ENCODE measurements around the gene PLXDC1. TPM values are rescaled to one million over a fixed set of nuclear protein-coding genes. Genes with fewer than 3 reads are reported as not detected.

PLXDC1 gene
- total RNA-seq, 2 donors from 2014 or later, result 7.5 to 11.7 TPM

- H3K9me3 ChIP-seq (ENCODE audit: control insufficient read depth, low read length, poor library complexity, severe bottlenecking), result no peaks in the 10 kb centered on the region
- Mint-ChIP-seq H3K27ac (peak overlapping the region; percentile 37), H3K4me3 (no peak overlapping the region), H3K4me1 (peaks cover 8% of the 10 kb centered on the region), H3K36me3 (ENCODE audit: low read depth) (peaks cover 2% of the 10 kb centered on the region), H3K27me3 (no peaks in the 10 kb centered on the region)
- no peak for DNase-seq
- ATAC-seq, result no peak
Observed at GRCh38 chr17:39104046-39104445, 47.4 kb downstream of the PLXDC1 start.

GRCh38 chr17:39101091-39101490 is 50.3 kb downstream of the PLXDC1 start:
- Mint-ChIP-seq H3K27me3 (no peaks in the 10 kb centered on the region), H3K27ac (no peak overlapping the region), H3K4me1 (peaks cover 24% of the 10 kb centered on the region), H3K4me3 (no peak overlapping the region), H3K36me3 (ENCODE audit: low read depth) (peaks cover under 1% of the 10 kb centered on the region)
- ATAC-seq, result no peak
- no peaks in the 10 kb centered on the region for H3K9me3 ChIP-seq (ENCODE audit: control insufficient read depth, low read length, poor library complexity, severe bottlenecking)
- DNase-seq, result no peak

DNA sequence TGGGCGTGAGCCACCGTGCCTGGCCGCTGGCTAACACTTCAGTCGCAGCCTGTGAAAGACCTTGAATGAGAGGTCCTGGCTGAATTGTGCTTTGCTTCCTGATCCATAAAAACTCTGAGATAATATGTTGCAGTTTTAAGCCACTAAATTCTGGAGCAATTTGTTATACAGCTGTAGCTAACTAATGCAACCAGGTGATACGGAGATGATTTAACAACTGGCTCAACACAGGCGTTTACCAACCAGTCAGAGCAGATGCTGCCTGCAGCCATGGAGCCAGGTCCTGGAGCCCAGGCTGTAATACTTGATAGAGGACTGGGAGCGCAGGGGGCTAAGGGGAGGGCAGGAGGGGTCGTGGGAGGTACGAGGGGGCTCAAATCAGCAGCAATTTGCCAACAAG is 50.9 kb downstream of the PLXDC1 start:
- ATAC-seq, result no peak
- Mint-ChIP-seq H3K27me3 (no peaks in the 10 kb centered on the region), H3K4me3 (no peak overlapping the region), H3K27ac (no peak overlapping the region), H3K36me3 (ENCODE audit: low read depth) (no peaks in the 10 kb centered on the region), H3K4me1 (peaks cover 28% of the 10 kb centered on the region)
- no peaks in the 10 kb centered on the region for H3K9me3 ChIP-seq (ENCODE audit: control insufficient read depth, low read length, poor library complexity, severe bottlenecking)
- DNase-seq, result no peak

DNA sequence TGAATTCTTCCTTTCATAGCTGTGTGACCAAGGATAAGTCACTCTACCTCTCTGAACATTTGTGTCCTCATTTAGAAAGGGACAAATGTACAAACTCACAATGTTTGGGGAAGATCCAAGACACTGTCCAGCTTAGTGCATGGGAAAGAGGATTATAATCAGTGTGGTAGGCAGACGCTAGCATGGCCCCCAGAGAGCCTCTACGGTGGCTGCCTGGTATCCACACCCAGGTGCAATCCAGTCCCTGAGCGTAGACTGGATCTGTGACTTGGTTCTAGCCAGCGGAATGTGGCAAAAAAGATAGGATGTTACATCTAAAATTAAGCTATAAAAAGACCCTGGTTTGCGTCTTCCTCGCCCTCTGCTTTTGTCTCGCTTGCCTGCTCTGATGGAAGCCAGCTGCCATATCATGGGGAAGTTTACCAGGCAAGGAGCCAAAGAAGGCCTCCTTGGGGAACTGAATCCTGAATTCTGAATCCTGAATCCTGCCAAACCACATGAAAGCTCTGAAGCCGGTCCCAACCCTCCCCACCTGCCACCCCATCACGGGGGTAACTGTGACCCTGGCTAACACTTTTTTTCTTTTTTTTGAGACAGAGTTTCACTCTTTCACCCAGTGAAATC is 51.7 kb downstream of the PLXDC1 start:
- peaks cover 33% of the 10 kb centered on the region for H3K4me1 Mint-ChIP-seq
- no peaks in the 10 kb centered on the region for H3K36me3 Mint-ChIP-seq (ENCODE audit: low read depth)
- DNase-seq (no peak), ATAC-seq (no peak)
- no peak overlapping the region for H3K4me3 Mint-ChIP-seq
- H3K27ac Mint-ChIP-seq, result no peak overlapping the region
- no peaks in the 10 kb centered on the region for H3K9me3 ChIP-seq (ENCODE audit: control insufficient read depth, low read length, poor library complexity, severe bottlenecking)
- H3K27me3 Mint-ChIP-seq, result no peaks in the 10 kb centered on the region

GRCh38 chr17:39098588-39098987 is 52.8 kb downstream of the PLXDC1 start:
- no peaks in the 10 kb centered on the region for H3K36me3 Mint-ChIP-seq (ENCODE audit: low read depth)
- DNase-seq, result no peak
- H3K27me3 Mint-ChIP-seq, result no peaks in the 10 kb centered on the region
- no peak for ATAC-seq
- no peak overlapping the region for H3K4me3 Mint-ChIP-seq
- peak overlapping the region; percentile 74 for H3K27ac Mint-ChIP-seq
- peaks cover 44% of the 10 kb centered on the region for H3K4me1 Mint-ChIP-seq
- no peaks in the 10 kb centered on the region for H3K9me3 ChIP-seq (ENCODE audit: control insufficient read depth, low read length, poor library complexity, severe bottlenecking)

DNA sequence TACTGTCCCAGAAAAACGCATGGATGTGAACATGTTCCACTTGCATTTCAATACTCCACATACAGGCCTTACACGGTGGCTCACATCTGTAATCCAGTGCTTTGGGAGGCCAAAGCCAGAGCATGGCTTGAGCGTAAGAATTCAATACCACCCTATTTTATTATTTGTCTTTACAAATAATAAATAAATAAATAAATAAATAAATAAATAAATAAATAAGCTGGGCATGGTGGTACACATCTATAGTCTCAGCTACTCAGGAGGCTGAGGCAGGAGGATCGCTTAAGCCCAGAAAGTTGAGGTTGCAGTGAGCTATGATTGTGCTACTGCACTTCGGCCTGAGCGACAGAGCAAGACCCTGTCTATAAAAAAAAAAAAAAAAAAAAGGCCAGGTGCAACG is 53.9 kb downstream of the PLXDC1 start:
- DNase-seq (no peak), ATAC-seq (no peak)
- Mint-ChIP-seq H3K27me3 (no peaks in the 10 kb centered on the region), H3K36me3 (ENCODE audit: low read depth) (no peaks in the 10 kb centered on the region), H3K4me3 (peak overlapping the region; percentile 82), H3K4me1 (peaks cover 50% of the 10 kb centered on the region), H3K27ac (no peak overlapping the region)
- no peaks in the 10 kb centered on the region for H3K9me3 ChIP-seq (ENCODE audit: control insufficient read depth, low read length, poor library complexity, severe bottlenecking)

DNA sequence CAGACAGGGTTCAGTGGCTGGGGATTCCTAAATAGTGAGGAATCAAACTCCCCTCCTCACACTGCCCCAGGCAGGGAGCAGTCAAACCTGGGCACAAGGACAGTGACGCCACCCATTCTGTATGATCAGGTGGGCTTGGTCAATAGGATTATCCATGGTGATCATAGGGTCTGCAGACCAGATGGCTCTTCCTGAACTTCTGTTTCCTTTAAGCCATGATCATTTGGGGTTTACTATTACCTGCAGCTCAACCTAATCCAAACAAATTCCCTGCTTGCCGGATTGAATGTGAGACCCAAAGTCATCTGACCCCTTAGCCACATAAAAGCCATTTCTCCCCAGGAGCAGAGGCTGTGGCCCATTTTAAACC is 54.3 kb downstream of the PLXDC1 start:
- no peak for ATAC-seq
- no peaks in the 10 kb centered on the region for H3K9me3 ChIP-seq (ENCODE audit: control insufficient read depth, low read length, poor library complexity, severe bottlenecking)
- no peak for DNase-seq
- Mint-ChIP-seq H3K4me3 (peak overlapping the region; percentile 82), H3K4me1 (peaks cover 54% of the 10 kb centered on the region), H3K27ac (peak overlapping the region; percentile 87), H3K27me3 (no peaks in the 10 kb centered on the region), H3K36me3 (ENCODE audit: low read depth) (no peaks in the 10 kb centered on the region)

- no peaks in the 10 kb centered on the region for H3K9me3 ChIP-seq (ENCODE audit: control insufficient read depth, low read length, poor library complexity, severe bottlenecking)
- ATAC-seq, result peak; percentile 51
- DNase-seq, result no peak
- Mint-ChIP-seq H3K36me3 (ENCODE audit: low read depth) (no peaks in the 10 kb centered on the region), H3K27ac (peak overlapping the region; percentile 87), H3K4me1 (peaks cover 54% of the 10 kb centered on the region), H3K27me3 (no peaks in the 10 kb centered on the region), H3K4me3 (peak overlapping the region; percentile 82)
Observed at GRCh38 chr17:39096508-39097149, 54.8 kb downstream of the PLXDC1 start.

DNA sequence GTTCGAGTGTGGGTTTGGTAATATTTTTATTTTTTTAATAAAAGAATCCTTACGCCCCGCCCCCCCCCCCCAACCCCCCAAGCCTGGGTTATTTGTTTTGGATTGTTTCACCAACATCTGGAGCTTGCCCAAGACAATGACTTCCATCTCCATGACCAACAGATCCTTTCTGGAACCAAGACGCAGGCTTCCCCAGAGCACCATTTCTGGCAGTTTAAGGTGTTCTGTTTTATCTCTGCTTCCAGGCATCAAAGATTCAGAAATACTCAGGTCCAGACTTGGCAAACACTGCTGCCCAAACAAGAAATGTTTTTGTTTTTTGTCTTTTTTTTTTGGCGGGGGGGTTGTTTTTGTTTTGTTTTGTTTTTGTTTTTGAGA is 56.1 kb downstream of the PLXDC1 start:
- no peaks in the 10 kb centered on the region for H3K9me3 ChIP-seq (ENCODE audit: control insufficient read depth, low read length, poor library complexity, severe bottlenecking)
- no peak for DNase-seq
- H3K4me1 Mint-ChIP-seq, result peaks cover 59% of the 10 kb centered on the region
- H3K27ac Mint-ChIP-seq, result peak overlapping the region; percentile 87
- no peaks in the 10 kb centered on the region for H3K27me3 Mint-ChIP-seq
- no peaks in the 10 kb centered on the region for H3K36me3 Mint-ChIP-seq (ENCODE audit: low read depth)
- H3K4me3 Mint-ChIP-seq, result peak overlapping the region; percentile 82
- ATAC-seq, result no peak

DNA sequence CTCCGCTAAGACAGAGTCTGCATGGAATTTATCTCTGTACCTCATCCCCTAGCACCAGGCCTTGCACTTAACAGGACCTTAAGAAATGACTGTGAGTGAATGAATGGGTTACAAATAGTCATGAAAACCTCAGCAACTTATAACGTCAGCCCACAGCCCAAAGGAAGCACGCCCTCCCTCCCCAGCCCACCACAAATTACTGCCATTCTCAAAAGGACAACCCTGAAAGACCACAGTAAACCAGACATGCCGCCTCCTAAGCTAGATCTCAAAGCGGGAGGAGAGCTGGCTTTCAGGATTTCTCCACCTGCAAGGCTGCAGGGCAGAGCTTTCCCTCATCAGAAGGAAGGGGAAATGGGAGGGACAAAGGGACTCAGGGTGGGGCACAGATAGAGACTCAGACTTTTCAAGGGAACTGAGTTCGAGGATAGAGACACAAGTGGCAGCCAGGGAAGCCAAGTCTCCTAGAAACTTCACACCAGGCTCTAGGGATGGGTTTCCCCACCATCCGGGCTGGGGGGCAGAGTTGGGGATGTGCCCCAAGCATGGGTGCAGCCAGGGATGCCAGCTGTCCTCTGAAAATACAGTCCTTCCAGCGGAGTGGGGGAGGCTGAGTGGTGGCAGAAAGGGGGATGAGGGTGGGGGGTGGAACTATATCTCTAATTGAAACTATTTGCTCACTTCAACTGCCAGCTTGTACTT is 56.7 kb downstream of the PLXDC1 start:
- ATAC-seq (peak; percentile 67), DNase-seq (peak in 1 of 3 donors; percentile 13)
- H3K4me3 Mint-ChIP-seq, result peak overlapping the region; percentile 87
- peaks cover 59% of the 10 kb centered on the region for H3K4me1 Mint-ChIP-seq
- no peaks in the 10 kb centered on the region for H3K9me3 ChIP-seq (ENCODE audit: control insufficient read depth, low read length, poor library complexity, severe bottlenecking)
- no peaks in the 10 kb centered on the region for H3K27me3 Mint-ChIP-seq
- peak overlapping the region; percentile 93 for H3K27ac Mint-ChIP-seq
- H3K36me3 Mint-ChIP-seq (ENCODE audit: low read depth), result no peaks in the 10 kb centered on the region

- H3K9me3 ChIP-seq (ENCODE audit: control insufficient read depth, low read length, poor library complexity, severe bottlenecking), result no peaks in the 10 kb centered on the region
- peak overlapping the region; percentile 91 for H3K27ac Mint-ChIP-seq
- peak overlapping the region; percentile 81 for H3K4me3 Mint-ChIP-seq
- no peak for DNase-seq
- peak; percentile 16 for ATAC-seq
- peaks cover 55% of the 10 kb centered on the region for H3K4me1 Mint-ChIP-seq
- no peaks in the 10 kb centered on the region for H3K27me3 Mint-ChIP-seq
- H3K36me3 Mint-ChIP-seq (ENCODE audit: low read depth), result no peaks in the 10 kb centered on the region
Observed at GRCh38 chr17:39092692-39093230, 58.7 kb downstream of the PLXDC1 start.

GRCh38 chr17:39090908-39091665 is 60.4 kb downstream of the PLXDC1 start:
- H3K9me3 ChIP-seq (ENCODE audit: control insufficient read depth, low read length, poor library complexity, severe bottlenecking), result no peaks in the 10 kb centered on the region
- no peak for ATAC-seq
- H3K27me3 Mint-ChIP-seq, result no peaks in the 10 kb centered on the region
- DNase-seq, result no peak
- H3K4me1 Mint-ChIP-seq, result peaks cover 44% of the 10 kb centered on the region
- H3K36me3 Mint-ChIP-seq (ENCODE audit: low read depth), result no peaks in the 10 kb centered on the region
- H3K27ac Mint-ChIP-seq, result peak overlapping the region; percentile 91
- H3K4me3 Mint-ChIP-seq, result peak overlapping the region; percentile 77

DNA sequence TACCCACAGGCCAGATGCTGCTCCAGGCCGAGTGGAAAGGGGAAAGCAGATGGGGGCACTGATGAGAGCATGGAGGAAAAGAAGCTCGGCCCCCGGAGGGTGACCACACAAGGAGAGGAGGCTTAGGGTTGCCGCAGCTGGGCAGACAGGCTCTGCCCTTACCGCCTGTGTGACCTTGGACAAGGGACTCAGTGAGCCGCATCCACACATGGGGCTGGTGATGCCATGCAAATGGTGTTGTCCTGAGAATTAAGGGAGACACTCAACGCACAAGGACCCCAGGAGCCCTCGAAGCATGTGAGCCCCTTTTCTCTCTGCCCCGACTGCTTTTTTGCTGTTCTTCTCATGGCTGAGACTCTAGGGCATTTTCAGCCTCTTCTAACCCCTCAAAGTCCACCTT is 61.0 kb downstream of the PLXDC1 start:
- no peaks in the 10 kb centered on the region for H3K9me3 ChIP-seq (ENCODE audit: control insufficient read depth, low read length, poor library complexity, severe bottlenecking)
- Mint-ChIP-seq H3K27ac (peak overlapping the region; percentile 91), H3K4me1 (peaks cover 38% of the 10 kb centered on the region), H3K36me3 (ENCODE audit: low read depth) (no peaks in the 10 kb centered on the region), H3K4me3 (no peak overlapping the region), H3K27me3 (no peaks in the 10 kb centered on the region)
- no peak for ATAC-seq
- no peak for DNase-seq

Measured in T-helper 17 cell (primary cell).